Smooth muscle cell (in vitro differentiated cells): Measurements from ENCODE around the gene AGAP1. TPM values are rescaled to one million over a fixed set of nuclear protein-coding genes. Genes with fewer than 3 reads are reported as not detected.

ENCODE experiments used
- DNase-seq: peaks from one replicate; lab custom pipeline; 2025; ENCODE audit not compliant: unreplicated experiment; lab: John Stamatoyannopoulos, UW
- H2AFZ ChIP-seq: fragments of 200-600 bp; sonication (generic); 2 replicates; pipeline ENCODE4 v1.6.0; 2016; ENCODE audit warnings: antibody characterized with exemption, low read depth, mild to moderate bottlenecking
- H3F3A ChIP-seq: fragments of 200-600 bp; sonication (generic); 2 replicates; pipeline ENCODE4 v1.6.0; 2017; ENCODE audit warnings: antibody characterized with exemption, low read depth
- H3K27ac ChIP-seq: fragments of 200-600 bp; sonication (generic); 2 replicates; pipeline ENCODE4 v1.5.1; 2016; ENCODE audit warnings: low read depth, mild to moderate bottlenecking
- H3K27me3 ChIP-seq: fragments of 200-600 bp; sonication (generic); 2 replicates; pipeline ENCODE4 v1.6.1; 2016; ENCODE audit warnings: low read depth, mild to moderate bottlenecking
- H3K36me3 ChIP-seq: fragments of 200-600 bp; sonication (generic); 2 replicates; pipeline ENCODE4 v1.5.1; 2016; ENCODE audit warnings: low read depth
- H3K4me1 ChIP-seq: fragments of 200-600 bp; sonication (generic); 2 replicates; pipeline ENCODE4 v1.5.1; 2016; ENCODE audit warnings: low read depth
- H3K4me2 ChIP-seq: fragments of 200-600 bp; sonication (generic); 2 replicates; pipeline ENCODE4 v1.6.0; 2016; ENCODE audit warnings: mild to moderate bottlenecking
- H3K4me3 ChIP-seq: fragments of 200-600 bp; sonication (generic); 2 replicates; pipeline ENCODE4 v1.5.1; 2016; ENCODE audit warnings: mild to moderate bottlenecking
- H3K79me2 ChIP-seq: fragments of 200-600 bp; sonication (generic); 2 replicates; pipeline ENCODE4 v1.6.0; 2016; ENCODE audit warnings: low read depth, mild to moderate bottlenecking
- H3K9ac ChIP-seq: fragments of 200-600 bp; sonication (generic); 2 replicates; pipeline ENCODE4 v1.6.0; 2016; ENCODE audit warnings: low read depth
- H3K9me3 ChIP-seq: fragments of 200-600 bp; sonication (generic); replicated peaks from 2 replicates; pipeline ENCODE4 v1.5.1; 2016; ENCODE audit warnings: low read depth
- H4K20me1 ChIP-seq: fragments of 200-600 bp; sonication (generic); 2 replicates; pipeline ENCODE4 v1.6.0; 2016; ENCODE audit warnings: low read depth
- WGBS: methylation state at CpG from one replicate; pipeline ENCODE4 v1.1.7; 2016; ENCODE audit warnings: low lambda C conversion rate; 5-methylcytosine and 5-hydroxymethylcytosine counted together
- polyA plus RNA-seq: library from polyadenylated mRNA; unstranded; fragments of >200 nt; fragmentation: Nextera tagmentation; extraction: Ambion mirVana; gene quantifications from 2 replicates; pipeline ENCODE4 v1.2.1, GENCODE V29; 2016
- total RNA-seq: library from RNA; depleted of rRNA; stranded (reverse); fragments of >200 nt; gene quantifications from 2 replicates; pipeline ENCODE4 v1.2.3, GENCODE V29; 2014
- TF ChIP-seq, protein P1 (sequence below): fragments of 200-600 bp; sonication (generic); IDR thresholded peaks from 2 replicates; pipeline ENCODE4 v1.5.1; 2017; ENCODE audit warnings: borderline replicate concordance, mild to moderate bottlenecking, antibody characterized with exemption; ENCODE audit not compliant: insufficient read depth, poor library complexity, severe bottlenecking

The AGAP1 gene
- total and polyA plus RNA-seq, 2 experiments from 2014 or later: 3.9 to 9.8 TPM

DNA sequence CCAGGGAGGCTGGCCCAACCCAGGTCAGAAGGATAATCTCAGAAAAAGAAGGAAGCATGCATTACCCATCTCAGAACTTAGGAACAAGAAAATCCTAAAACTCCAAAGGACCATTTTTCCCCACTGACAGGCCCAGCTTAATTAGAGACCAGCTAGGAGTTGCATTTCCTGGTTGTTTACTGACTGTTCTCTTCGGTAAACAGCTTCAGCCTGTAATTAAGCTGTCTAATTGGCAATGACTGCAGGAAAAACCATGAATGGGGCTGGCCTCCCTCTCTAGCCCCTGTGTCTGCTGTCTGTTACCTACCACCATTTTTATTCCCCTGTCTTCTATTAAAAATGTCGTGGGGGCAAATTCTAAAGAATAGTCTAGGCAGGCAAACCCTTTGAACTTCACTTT is 146.5 kb downstream of the AGAP1 start:
- WGBS: 27% methylated on average over 2 of the region's 2 CpGs
- Histone ChIP-seq H3K36me3 (no peaks in the 10 kb centered on the region), H3K27me3 (no peaks in the 10 kb centered on the region), H2AFZ (no peak overlapping the region), H4K20me1 (peaks cover 40% of the 10 kb centered on the region), H3K9ac (peak overlapping the region; percentile 76), H3F3A (peaks cover 21% of the 10 kb centered on the region), H3K9me3 (no peaks in the 10 kb centered on the region), H3K4me2 (peak overlapping the region; percentile 43), H3K4me1 (peaks cover 31% of the 10 kb centered on the region), H3K79me2 (peaks cover 18% of the 10 kb centered on the region), H3K4me3 (no peak overlapping the region), H3K27ac (peak overlapping the region; percentile 94)
- TF ChIP-seq, protein P1, sequence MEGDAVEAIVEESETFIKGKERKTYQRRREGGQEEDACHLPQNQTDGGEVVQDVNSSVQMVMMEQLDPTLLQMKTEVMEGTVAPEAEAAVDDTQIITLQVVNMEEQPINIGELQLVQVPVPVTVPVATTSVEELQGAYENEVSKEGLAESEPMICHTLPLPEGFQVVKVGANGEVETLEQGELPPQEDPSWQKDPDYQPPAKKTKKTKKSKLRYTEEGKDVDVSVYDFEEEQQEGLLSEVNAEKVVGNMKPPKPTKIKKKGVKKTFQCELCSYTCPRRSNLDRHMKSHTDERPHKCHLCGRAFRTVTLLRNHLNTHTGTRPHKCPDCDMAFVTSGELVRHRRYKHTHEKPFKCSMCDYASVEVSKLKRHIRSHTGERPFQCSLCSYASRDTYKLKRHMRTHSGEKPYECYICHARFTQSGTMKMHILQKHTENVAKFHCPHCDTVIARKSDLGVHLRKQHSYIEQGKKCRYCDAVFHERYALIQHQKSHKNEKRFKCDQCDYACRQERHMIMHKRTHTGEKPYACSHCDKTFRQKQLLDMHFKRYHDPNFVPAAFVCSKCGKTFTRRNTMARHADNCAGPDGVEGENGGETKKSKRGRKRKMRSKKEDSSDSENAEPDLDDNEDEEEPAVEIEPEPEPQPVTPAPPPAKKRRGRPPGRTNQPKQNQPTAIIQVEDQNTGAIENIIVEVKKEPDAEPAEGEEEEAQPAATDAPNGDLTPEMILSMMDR: no peak
- no peak for DNase-seq

DNA sequence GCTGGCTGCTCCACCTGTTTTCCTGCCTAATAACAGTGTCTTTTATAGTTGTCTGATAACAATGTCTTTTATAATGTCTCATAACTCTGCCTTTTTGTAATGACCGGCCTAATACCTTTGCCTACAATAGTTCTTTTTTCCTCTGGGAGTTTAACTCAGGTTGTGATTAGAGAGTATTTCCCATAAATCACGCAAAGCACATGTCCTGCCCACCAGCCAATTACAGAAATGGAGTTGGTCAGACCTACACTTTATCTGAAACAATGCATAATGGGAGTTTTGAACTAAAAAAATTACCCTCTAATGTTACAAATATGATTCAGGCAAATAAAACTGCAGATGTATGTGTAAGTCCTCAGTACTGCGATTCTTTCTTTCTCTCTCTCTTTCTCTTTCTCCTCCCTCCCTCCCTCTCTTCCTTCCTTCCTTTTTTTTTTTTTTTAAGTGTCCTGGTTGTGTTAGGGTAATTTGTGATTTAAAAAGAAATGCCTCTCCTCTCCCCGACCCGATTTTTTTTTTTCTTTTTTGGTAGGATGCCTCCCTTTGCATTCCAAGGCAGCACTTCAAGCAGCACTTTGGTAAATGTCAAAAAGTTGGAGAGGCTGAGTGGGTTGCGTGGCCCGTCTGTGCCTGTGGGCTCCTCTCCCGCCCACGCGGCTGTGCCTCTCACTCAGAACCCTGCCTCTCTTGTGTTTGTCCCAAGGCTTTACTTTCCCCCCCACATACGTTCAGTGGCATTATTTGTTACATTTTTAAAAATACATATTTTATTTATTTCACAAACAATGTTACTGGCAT is 147.3 kb downstream of the AGAP1 start:
- Histone ChIP-seq H2AFZ (no peak overlapping the region), H4K20me1 (peaks cover 42% of the 10 kb centered on the region), H3K79me2 (peaks cover 24% of the 10 kb centered on the region), H3K4me3 (no peak overlapping the region), H3K4me2 (peak overlapping the region; percentile 43), H3K9ac (peak overlapping the region; percentile 76), H3F3A (peaks cover 21% of the 10 kb centered on the region), H3K36me3 (no peaks in the 10 kb centered on the region), H3K27me3 (no peaks in the 10 kb centered on the region), H3K9me3 (no peaks in the 10 kb centered on the region), H3K27ac (peak overlapping the region; percentile 94), H3K4me1 (peaks cover 31% of the 10 kb centered on the region)
- WGBS: 40% methylated on average over 11 of the region's 11 CpGs
- DNase-seq: no peak
- TF ChIP-seq, protein P1: no peak

DNA sequence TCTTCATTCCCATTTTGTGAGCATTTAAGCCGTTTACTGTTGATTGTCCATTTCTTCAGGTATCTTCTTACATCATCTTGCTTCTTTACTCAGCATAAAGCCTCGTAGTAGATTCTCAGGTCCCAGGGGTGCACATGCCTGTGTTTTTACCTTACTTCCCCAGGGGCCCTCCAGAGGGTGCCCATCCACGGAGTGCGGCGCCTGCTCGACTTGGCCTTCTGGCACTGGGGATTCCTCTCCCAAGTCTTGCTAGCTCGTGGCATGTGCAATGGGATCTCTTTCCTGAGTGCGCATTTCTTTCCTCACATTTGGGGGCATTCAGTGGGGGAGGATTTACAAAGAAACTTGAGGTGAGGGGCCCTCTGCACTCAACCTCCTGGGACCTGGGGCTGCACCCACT is 148.1 kb downstream of the AGAP1 start:
- Histone ChIP-seq H3K9ac (peak overlapping the region; percentile 42), H3K9me3 (no peaks in the 10 kb centered on the region), H2AFZ (no peak overlapping the region), H3K4me3 (no peak overlapping the region), H3K27ac (peak overlapping the region; percentile 94), H3K4me2 (peak overlapping the region; percentile 43), H3K79me2 (peaks cover 29% of the 10 kb centered on the region), H3K36me3 (no peaks in the 10 kb centered on the region), H3K4me1 (peaks cover 31% of the 10 kb centered on the region), H4K20me1 (peaks cover 47% of the 10 kb centered on the region), H3F3A (peaks cover 21% of the 10 kb centered on the region), H3K27me3 (no peaks in the 10 kb centered on the region)
- WGBS: 77% methylated on average over 8 of the region's 8 CpGs
- TF ChIP-seq, protein P1: no peak
- DNase-seq: no peak
